SK-N-MC (cell line): ENCODE measurements around the gene BRWD1.

Source experiments
- EZH2 ChIP-seq: fragments of 200-600 bp; sonication (generic); IDR thresholded peaks from one replicate; pipeline ENCODE4 v1.6.1; 2017; ENCODE audit warnings: antibody characterized with exemption
- POLR2AphosphoS5 ChIP-seq: IDR thresholded peaks from 2 replicates; pipeline ENCODE4 v1.6.1; 2012; ENCODE audit warnings: mild to moderate bottlenecking, low read depth, low read length, borderline replicate concordance

- TF ChIP-seq EZH2: no peak
- no peak for TF ChIP-seq POLR2AphosphoS5
Measured at GRCh38 chr21:39150316-39150715, 163.1 kb downstream of the BRWD1 start.
